Pancreas (tissue), 10 donors: ENCODE data around the gene ADAMTS8. TPM values are rescaled to one million over a fixed set of nuclear protein-coding genes. Genes with fewer than 3 reads are reported as not detected.

Experiments used
- ATAC-seq, 4 donors: fragments of 200-7000 bp; cut with Tn5 transposase; one replicate each; pipeline versions ENCODE4 v1.8.0 to v1.9.1; 2020; ENCODE audit warnings: mild to moderate bottlenecking in 4 of 4, moderate library complexity in 4 of 4
- DNase-seq, 6 donors: peaks; one replicate each; pipeline ENCODE4 v3.0.0-alpha.2; 2020
- FAIRE-seq: peaks from 2 replicates; lab custom pipeline; 2012; peaks lifted over from hg19 to GRCh38; lab: Jason Lieb, UNC
- H3K27ac ChIP-seq, 4 donors: fragments of 200-600 bp; sonication (generic); 1 replicate in 3 of 4; 2 replicates in 1 of 4; pipeline versions ENCODE4 v1.5.0 to v1.8.0; 2020
- H3K27me3 ChIP-seq, 4 donors: fragments of 200-600 bp; one replicate each; pipeline ENCODE4 v1.8.0; 2021
- H3K36me3 ChIP-seq, 3 donors: fragments of 200-600 bp; sonication (generic) in 1 of 3; one replicate each; pipeline versions ENCODE4 v1.5.0 to v1.8.0; 2020 to 2021
- H3K4me1 ChIP-seq, 3 donors: fragments of 200-600 bp; one replicate each; pipeline ENCODE4 v1.8.0; 2021
- H3K4me3 ChIP-seq, 4 donors: fragments of 200-600 bp; sonication (generic) in 2 of 4; one replicate each; pipeline versions ENCODE4 v1.5.0 to v1.8.0; 2020 to 2021
- H3K9me3 ChIP-seq, 4 donors: fragments of 200-600 bp; one replicate each; pipeline ENCODE4 v1.8.0; 2021
- WGBS, 2 donors: extraction: QIAGEN DNeasy Blood & Tissue Kit; methylation state at CpG; one replicate each; pipeline ENCODE4 v1.1.7; 2013; 5-methylcytosine and 5-hydroxymethylcytosine counted together
- intact Hi-C, 3 donors: fragments of 100-400 bp; cut with DNase I; formaldehyde crosslinking; loops; one replicate each; pipeline versions ENCODE4 v1.11.1 to v1.14.2; 2022
- polyA plus RNA-seq, 2 donors: library from polyadenylated mRNA; stranded (reverse); fragments of 200-250 nt; gene quantifications; one replicate each; pipeline ENCODE4 v1.2.3, GENCODE V29; 2013
- total RNA-seq, 6 donors: library from RNA; stranded (reverse); fragmentation: NEBNext Ultra II Directional in 4 of 6; extraction: Animal tissue kit (Norgen Biotek cat#: 25700) in 4 of 6; gene quantifications; one replicate each; pipeline versions ENCODE4 v1.2.1 to v1.2.4, GENCODE V29; 2021 to 2023
- TF ChIP-seq, protein P1 (sequence below), 4 donors: fragments of 200-600 bp; sonication (generic) in 3 of 4; IDR thresholded peaks; one replicate each; pipeline versions ENCODE4 v1.5.0 to v1.8.0; 2021; ENCODE audit warnings: antibody characterized with exemption in 4 of 4
- donor health status: healthy with polysubstance abuse.
- donor health status: DM: no; HTN: no; CAD: no; lungs with moderate emphysema.
- donor health status: DM: no; HTN: no; CAD: no.
- donor health status: control.
- donor health status: control.
- donor health status: Bipolar disorder and iron deficiency.
- donor health status: DM: yes; HTN: yes; CAD: no.
- donor health status: DM: no; HTN: no; CAD: no.
- donor health status: DM: no; HTN: no; CAD: no.
- donor health status: DM: yes; HTN: yes; CAD: no.

The ADAMTS8 gene
- total and polyA plus RNA-seq, 8 donors: 0.04 to 1.6 (median 0.42) TPM; not detected in 1

GRCh38 chr11:130381317-130381716 lies 47.1 kb downstream of the ADAMTS8 start:
- TF ChIP-seq, protein P1, sequence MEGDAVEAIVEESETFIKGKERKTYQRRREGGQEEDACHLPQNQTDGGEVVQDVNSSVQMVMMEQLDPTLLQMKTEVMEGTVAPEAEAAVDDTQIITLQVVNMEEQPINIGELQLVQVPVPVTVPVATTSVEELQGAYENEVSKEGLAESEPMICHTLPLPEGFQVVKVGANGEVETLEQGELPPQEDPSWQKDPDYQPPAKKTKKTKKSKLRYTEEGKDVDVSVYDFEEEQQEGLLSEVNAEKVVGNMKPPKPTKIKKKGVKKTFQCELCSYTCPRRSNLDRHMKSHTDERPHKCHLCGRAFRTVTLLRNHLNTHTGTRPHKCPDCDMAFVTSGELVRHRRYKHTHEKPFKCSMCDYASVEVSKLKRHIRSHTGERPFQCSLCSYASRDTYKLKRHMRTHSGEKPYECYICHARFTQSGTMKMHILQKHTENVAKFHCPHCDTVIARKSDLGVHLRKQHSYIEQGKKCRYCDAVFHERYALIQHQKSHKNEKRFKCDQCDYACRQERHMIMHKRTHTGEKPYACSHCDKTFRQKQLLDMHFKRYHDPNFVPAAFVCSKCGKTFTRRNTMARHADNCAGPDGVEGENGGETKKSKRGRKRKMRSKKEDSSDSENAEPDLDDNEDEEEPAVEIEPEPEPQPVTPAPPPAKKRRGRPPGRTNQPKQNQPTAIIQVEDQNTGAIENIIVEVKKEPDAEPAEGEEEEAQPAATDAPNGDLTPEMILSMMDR (IDR thresholded peaks at IDR 0.05): no peak

GRCh38 chr11:130380778-130381177 lies 47.6 kb downstream of the ADAMTS8 start:
- WGBS, 2 donors: 90 to 92% methylated on average over 5 of the region's 5 CpGs
- H3K4me1 ChIP-seq: no peaks in the 10 kb centered on the region
- FAIRE-seq: no peak

More at GRCh38 chr11:130381317-130381716, 47.1 kb downstream of the ADAMTS8 start:
- intact Hi-C loops: loop anchor here in 1 of 3 donors (10.0 kb wide), 1 partner anchor 167 kb away; no protein-coding TSS in a partner anchor
- DNase-seq (peak in 2 of 6 donors; percentile 44 to 59), ATAC-seq (peak in 1 of 4 donors; percentile 24), FAIRE-seq (no peak)
- Histone ChIP-seq H3K4me1 (no peaks in the 10 kb centered on the region), H3K9me3 (no peaks in the 10 kb centered on the region), H3K36me3 (no peaks in the 10 kb centered on the region), H3K27ac (no peak overlapping the region), H3K4me3 (no peak overlapping the region), H3K27me3 (no peaks in the 10 kb centered on the region)
- WGBS, 2 donors: 48 to 53% methylated on average over 7 of the region's 7 CpGs

GRCh38 chr11:130379276-130379675 lies 49.1 kb downstream of the ADAMTS8 start:
- no peak for DNase-seq
- no peak for FAIRE-seq
- Histone ChIP-seq H3K27me3 (no peaks in the 10 kb centered on the region), H3K4me1 (no peaks in the 10 kb centered on the region), H3K9me3 (no peaks in the 10 kb centered on the region), H3K4me3 (no peak overlapping the region), H3K27ac (no peak overlapping the region), H3K36me3 (no peaks in the 10 kb centered on the region)
- no peak for ATAC-seq
- intact Hi-C loops: no loop called here
- 94 to 95% methylated on average over 5 of the region's 5 CpGs for WGBS, 2 donors
- TF ChIP-seq, protein P1 (IDR thresholded peaks at IDR 0.05): no peak

More at GRCh38 chr11:130380778-130381177, 47.6 kb downstream of the ADAMTS8 start:
- TF ChIP-seq, protein P1 (IDR thresholded peaks at IDR 0.05): no peak
- Histone ChIP-seq H3K36me3 (no peaks in the 10 kb centered on the region), H3K4me3 (no peak overlapping the region), H3K27me3 (no peaks in the 10 kb centered on the region), H3K27ac (no peak overlapping the region), H3K9me3 (no peaks in the 10 kb centered on the region)
- intact Hi-C loops: loop anchor here in 1 of 3 donors (10.0 kb wide), 1 partner anchor 166 kb away; no protein-coding TSS in a partner anchor
- no peak for DNase-seq
- no peak for ATAC-seq

- WGBS, 2 donors: 65 to 66% methylated on average over 10 of the region's 10 CpGs
- ATAC-seq: peak in 2 of 4 donors; percentile 34 to 53
- Histone ChIP-seq H3K9me3 (no peaks in the 10 kb centered on the region), H3K4me3 (no peak overlapping the region), H3K27me3 (no peaks in the 10 kb centered on the region), H3K27ac (no peak overlapping the region), H3K36me3 (no peaks in the 10 kb centered on the region), H3K4me1 (no peaks in the 10 kb centered on the region)
- no peak for DNase-seq
- intact Hi-C loops: no loop called here
- TF ChIP-seq, protein P1 (IDR thresholded peaks at IDR 0.05): no peak
- no peak for FAIRE-seq
Observed at GRCh38 chr11:130370845-130371590, 57.4 kb downstream of the ADAMTS8 start.

- ATAC-seq: no peak
- 86 to 90% methylated on average over 4 of the region's 4 CpGs for WGBS, 2 donors
- no peak for FAIRE-seq
- TF ChIP-seq, protein P1 (IDR thresholded peaks at IDR 0.05): no peak
- intact Hi-C loops: no loop called here
- Histone ChIP-seq H3K36me3 (no peaks in the 10 kb centered on the region), H3K4me3 (no peak overlapping the region), H3K4me1 (no peaks in the 10 kb centered on the region), H3K27me3 (no peaks in the 10 kb centered on the region), H3K27ac (no peak overlapping the region), H3K9me3 (no peaks in the 10 kb centered on the region)
- DNase-seq: no peak
Observed at GRCh38 chr11:130369713-130370112, 58.7 kb downstream of the ADAMTS8 start.
